Measurements from ENCODE around the gene ZC3H13. TPM values are rescaled to one million over a fixed set of nuclear protein-coding genes. Genes with fewer than 3 reads are reported as not detected.

The ZC3H13 gene
- polyA plus RNA-seq, 1 donor, result 37.9 TPM

- DNase-seq, result no peak
These were observed 118.3 kb downstream of the ZC3H13 start for GRCh38 chr13:45934283-45934682.

GRCh38 chr13:45933203-45933908 is 119.2 kb downstream of the ZC3H13 start:
- no peak for DNase-seq

GRCh38 chr13:45932676-45933075 is 119.9 kb downstream of the ZC3H13 start:
- DNase-seq, result no peak

- DNase-seq, result no peak
These were observed 120.4 kb downstream of the ZC3H13 start for GRCh38 chr13:45932172-45932571.

- DNase-seq, result no peak
These were observed 121.3 kb downstream of the ZC3H13 start for GRCh38 chr13:45931211-45931610.

- no peak for DNase-seq
These were observed 122.4 kb downstream of the ZC3H13 start for GRCh38 chr13:45930177-45930576.

GRCh38 chr13:45928843-45929242 is 123.7 kb downstream of the ZC3H13 start:
- DNase-seq, result no peak

- no peak for DNase-seq
These were observed 124.4 kb downstream of the ZC3H13 start for GRCh38 chr13:45928176-45928575.

- DNase-seq, result no peak
These were observed 125.8 kb downstream of the ZC3H13 start for GRCh38 chr13:45926741-45927140.

- DNase-seq, result no peak
These were observed 127.4 kb downstream of the ZC3H13 start for GRCh38 chr13:45925151-45925550.

- DNase-seq, result no peak
These were observed 131.3 kb downstream of the ZC3H13 start for GRCh38 chr13:45921162-45921736.

- no peak for DNase-seq
These were observed 133.9 kb downstream of the ZC3H13 start for GRCh38 chr13:45918597-45918996.

GRCh38 chr13:45917019-45917418 is 135.5 kb downstream of the ZC3H13 start:
- no peak for DNase-seq

GRCh38 chr13:45915686-45916439 is 136.7 kb downstream of the ZC3H13 start:
- DNase-seq, result no peak

GRCh38 chr13:45909673-45910072 is 142.9 kb downstream of the ZC3H13 start:
- no peak for DNase-seq

- no peak for DNase-seq
These were observed 143.5 kb downstream of the ZC3H13 start for GRCh38 chr13:45909089-45909488.

- DNase-seq, result no peak
These were observed 145.0 kb downstream of the ZC3H13 start for GRCh38 chr13:45907503-45907902.

Other genes with a start within 250 kb of the ZC3H13 start
- gene SIAH3, start 201.0 kb downstream of the ZC3H13 start, polyA plus RNA-seq (ENCODE audit: insufficient read length), result 0.15 TPM
- 0.13 TPM for gene CPB2, start 52.3 kb upstream of the ZC3H13 start, polyA plus RNA-seq (ENCODE audit: insufficient read length)
- gene LCP1, start 129.4 kb upstream of the ZC3H13 start, polyA plus RNA-seq (ENCODE audit: insufficient read length), result 14.2 TPM
- gene LRRC63, start 159.2 kb upstream of the ZC3H13 start, polyA plus RNA-seq (ENCODE audit: insufficient read length), result 0.10 TPM